Fibroblast of pulmonary artery (primary cell): ENCODE results near the gene IFNA6.

Experiments
- DNase-seq: peaks from one replicate; pipeline ENCODE4 v3.0.0-alpha.2; 2010; ENCODE audit warnings: low read depth
- H3K4me3 ChIP-seq: replicated peaks from 2 replicates; pipeline ENCODE4 v1.5.1; 2011; ENCODE audit warnings: low read depth, mild to moderate bottlenecking, control low read depth, low read length, moderate library complexity
- CTCF ChIP-seq: IDR thresholded peaks from 2 replicates; pipeline ENCODE4 v1.5.1; 2011; ENCODE audit warnings: mild to moderate bottlenecking, control low read depth, low read length, inconsistent platforms; ENCODE audit errors: missing control alignments

Gene IFNA6

GRCh38 chr9:21350787-21351186 is at the start of gene IFNA6:
TSS of gene IFNA6 (minus strand) at chr9:21350887. CDS start at chr9:21350887, 0 bp downstream.
- TF ChIP-seq CTCF = no peak
- H3K4me3 ChIP-seq = no peak within 1 kb of the TSS
- no peak for DNase-seq

- TF ChIP-seq CTCF = no peak
- H3K4me3 ChIP-seq = no peak overlapping the region
- DNase-seq = no peak
Measured at GRCh38 chr9:21399956-21400355, 49.3 kb upstream of the IFNA6 start.

GRCh38 chr9:21398955-21399489 is 48.3 kb upstream of the IFNA6 start:
- DNase-seq = no peak
- no peak overlapping the region for H3K4me3 ChIP-seq
- no peak for TF ChIP-seq CTCF

GRCh38 chr9:21395778-21396717 is 45.4 kb upstream of the IFNA6 start:
- TF ChIP-seq CTCF = peak; percentile 84
- peak; percentile 22 for DNase-seq

GRCh38 chr9:21392270-21392669 is 41.6 kb upstream of the IFNA6 start:
- no peak overlapping the region for H3K4me3 ChIP-seq
- peak; percentile 23 for DNase-seq
- peak; percentile 27 for TF ChIP-seq CTCF

More at GRCh38 chr9:21395778-21396717, 45.4 kb upstream of the IFNA6 start:
- H3K4me3 ChIP-seq = peak overlapping the region; percentile 51

- TF ChIP-seq CTCF = no peak
- DNase-seq = no peak
- H3K4me3 ChIP-seq = no peak within 1 kb of the TSS
Measured at GRCh38 chr9:21385131-21385670, 34.5 kb upstream of the IFNA6 start, which contains the start of gene IFNA2. TSS of gene IFNA2 (minus strand) at chr9:21385398. CDS start at chr9:21385329, 69 bp downstream.
